ENCODE results near the gene CCDC28B.

- TF ChIP-seq TARDBP (IDR thresholded peaks at IDR 0.05) = no peak
- TF ChIP-seq SUZ12 (IDR thresholded peaks at IDR 0.05) = no peak
- no peak for TF ChIP-seq FOXK2 (IDR thresholded peaks at IDR 0.05)
- TF ChIP-seq, protein P1, sequence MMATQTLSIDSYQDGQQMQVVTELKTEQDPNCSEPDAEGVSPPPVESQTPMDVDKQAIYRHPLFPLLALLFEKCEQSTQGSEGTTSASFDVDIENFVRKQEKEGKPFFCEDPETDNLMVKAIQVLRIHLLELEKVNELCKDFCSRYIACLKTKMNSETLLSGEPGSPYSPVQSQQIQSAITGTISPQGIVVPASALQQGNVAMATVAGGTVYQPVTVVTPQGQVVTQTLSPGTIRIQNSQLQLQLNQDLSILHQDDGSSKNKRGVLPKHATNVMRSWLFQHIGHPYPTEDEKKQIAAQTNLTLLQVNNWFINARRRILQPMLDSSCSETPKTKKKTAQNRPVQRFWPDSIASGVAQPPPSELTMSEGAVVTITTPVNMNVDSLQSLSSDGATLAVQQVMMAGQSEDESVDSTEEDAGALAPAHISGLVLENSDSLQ (IDR thresholded peaks at IDR 0.05) = no peak
- no peak for TF ChIP-seq NFRKB (IDR thresholded peaks at IDR 0.05)
- TF ChIP-seq FOXM1 (IDR thresholded peaks at IDR 0.05; ENCODE audit: borderline replicate concordance) = no peak
- no peak for TF ChIP-seq SP1 (IDR thresholded peaks at IDR 0.05)
- TF ChIP-seq FOXA1 (IDR thresholded peaks at IDR 0.05) = no peak
- no peak for TF ChIP-seq HDGF (IDR thresholded peaks at IDR 0.05; ENCODE audit: borderline replicate concordance)
- TF ChIP-seq CTBP1 (IDR thresholded peaks at IDR 0.05; ENCODE audit: borderline replicate concordance) = no peak
- TF ChIP-seq BHLHE40 (IDR thresholded peaks at IDR 0.05; ENCODE audit: borderline replicate concordance) = no peak
- TF ChIP-seq L3MBTL2 (conservative IDR thresholded peaks at IDR 0.05) = no peak
- no peak for TF ChIP-seq ELF4 (IDR thresholded peaks at IDR 0.05)
Measured at GRCh38 chr1:32179193-32179442, 21.3 kb upstream of the CCDC28B start.
